GM12878 (cell line): Measurements from ENCODE around the gene MLIP. TPM values are rescaled to one million over a fixed set of nuclear protein-coding genes. Genes with fewer than 3 reads are reported as not detected.

Source experiments
- ATAC-seq: fragments of 200-7000 bp; cut with Tn5 transposase; 3 replicates; pipeline ENCODE4 v1.9.1; 2020; ENCODE audit warnings: mild to moderate bottlenecking, moderate library complexity
- BruUV-seq: library from RNA; stranded (reverse); fragments of 400-500 nt; replicated peaks from 2 replicates; lab custom pipeline; 2021; lab: Mats Ljungman, UMichigan
- CTCF ChIA-PET: fragments of 300-600 bp; sonication (Branson Sonifier 250); formaldehyde crosslinking; extraction: SDS; loops from one replicate; lab custom pipeline; 2021; ENCODE audit warnings: inconsistent platforms; lab: Yijun Ruan, JAX
- POLR2A ChIA-PET: fragments of 350-600 bp; formaldehyde crosslinking; extraction: SDS; loops from one replicate; lab custom pipeline; 2021; ENCODE audit warnings: inconsistent platforms; lab: Charles Lee
- RAD21 ChIA-PET: fragments of 300-600 bp; sonication (Branson Sonifier 250); formaldehyde crosslinking; loops from one replicate; lab custom pipeline; 2023; ENCODE audit warnings: antibody characterized with exemption; ENCODE audit not compliant: unreplicated experiment; lab: Charles Lee
- SMC1A ChIA-PET: fragments of 300-600 bp; sonication (Branson Sonifier 250); formaldehyde crosslinking; loops from one replicate; lab custom pipeline; 2023; ENCODE audit not compliant: unreplicated experiment, uncharacterized antibody; lab: Charles Lee
- DNase-seq: peaks from one replicate; pipeline ENCODE4 v3.0.0-alpha.2; 2011; ENCODE audit warnings: low read depth, low spot score
- FAIRE-seq: peaks from 3 replicates; lab custom pipeline; 2011; peaks lifted over from hg19 to GRCh38; lab: Jason Lieb, UNC
- H2AFZ ChIP-seq: 2 replicates; pipeline ENCODE4 v1.6.0; 2011; ENCODE audit warnings: low read depth, low read length, control low read depth; ENCODE audit not compliant: control insufficient read depth
- H3K27ac ChIP-seq: 2 replicates; pipeline ENCODE4 v1.5.1; 2011; ENCODE audit warnings: control low read depth; ENCODE audit not compliant: control insufficient read depth, insufficient read depth
- H3K27me3 ChIP-seq, 2 experiments: replicated peaks in 1 of 2; 2 replicates each; pipeline versions ENCODE4 v1.6.0 to v1.6.1; 2011; ENCODE audit warnings: low read length in 1 of 2; ENCODE audit not compliant: control insufficient read depth in 2 of 2, insufficient read depth in 2 of 2
- H3K36me3 ChIP-seq, 2 experiments: 2 replicates each; pipeline ENCODE4 v1.5.1; 2011; ENCODE audit warnings: low read length in 1 of 2; ENCODE audit not compliant: control insufficient read depth in 2 of 2, insufficient read depth in 2 of 2
- H3K4me1 ChIP-seq: 2 replicates; pipeline ENCODE4 v1.6.1; 2011; ENCODE audit warnings: mild to moderate bottlenecking, low read length, moderate library complexity, mixed read lengths; ENCODE audit not compliant: control insufficient read depth, insufficient read depth
- H3K4me2 ChIP-seq: 2 replicates; pipeline ENCODE4 v1.6.0; 2011; ENCODE audit warnings: control low read depth; ENCODE audit not compliant: control insufficient read depth, insufficient read depth
- H3K4me3 ChIP-seq: fragments of 200-600 bp; sonication (generic); 2 replicates; pipeline ENCODE4 v1.5.1; 2016
- H3K79me2 ChIP-seq: 2 replicates; pipeline ENCODE4 v1.6.0; 2011; ENCODE audit warnings: low read length; ENCODE audit not compliant: control insufficient read depth, insufficient read depth
- H3K9ac ChIP-seq: 2 replicates; pipeline ENCODE4 v1.8.0; 2011; ENCODE audit warnings: low read length, control low read depth, mixed read lengths; ENCODE audit not compliant: control insufficient read depth, insufficient read depth
- H3K9me3 ChIP-seq: replicated peaks from 3 replicates; pipeline ENCODE4 v1.5.1; 2011; ENCODE audit warnings: mild to moderate bottlenecking, low read length; ENCODE audit not compliant: control insufficient read depth, insufficient read depth
- H4K20me1 ChIP-seq: 2 replicates; pipeline ENCODE4 v1.6.0; 2011; ENCODE audit not compliant: control insufficient read depth, insufficient read depth
- BCL11A ChIP-seq: IDR thresholded peaks from 2 replicates; pipeline ENCODE4 v1.6.1; 2011; ENCODE audit warnings: low read depth, low read length
- CBFB ChIP-seq: IDR thresholded peaks from 2 replicates; pipeline ENCODE4 v1.6.1; 2016; ENCODE audit warnings: antibody characterized with exemption, low read depth
- CBX3 ChIP-seq: fragments of 200-600 bp; sonication (generic); IDR thresholded peaks from 2 replicates; pipeline ENCODE4 v1.6.1; 2016; ENCODE audit warnings: low read depth, borderline replicate concordance
- CREB1 ChIP-seq: IDR thresholded peaks from 2 replicates; pipeline ENCODE4 v1.6.1; 2012; ENCODE audit warnings: low read depth, mild to moderate bottlenecking, inconsistent platforms
- ETV6 ChIP-seq, 2 experiments: fragments of 450-650 bp in 1 of 2; IDR thresholded peaks in 1 of 2; conservative IDR thresholded peaks in 1 of 2; 2 replicates each; pipeline ENCODE4 v1.6.1; 2014; ENCODE audit warnings: antibody characterized with exemption in 1 of 2, borderline replicate concordance in 1 of 2, low read depth in 1 of 2, mild to moderate bottlenecking in 1 of 2, moderate library complexity in 1 of 2
- HDAC2 ChIP-seq: fragments of 200-600 bp; sonication (generic); IDR thresholded peaks from 2 replicates; pipeline ENCODE4 v1.6.1; 2017
- NBN ChIP-seq: fragments of 450-650 bp; IDR thresholded peaks from 2 replicates; pipeline ENCODE4 v1.6.1; 2016
- NFYA ChIP-seq: IDR thresholded peaks from 2 replicates; pipeline ENCODE4 v1.6.1; 2011; ENCODE audit warnings: low read depth, mild to moderate bottlenecking, low read length, improper control_type of control experiment, borderline replicate concordance
- NR2C2 ChIP-seq: IDR thresholded peaks from 2 replicates; pipeline ENCODE4 v1.6.1; 2011; ENCODE audit warnings: borderline replicate concordance, low read depth; ENCODE audit not compliant: control insufficient read depth, insufficient read length
- SREBF1 ChIP-seq: IDR thresholded peaks from 2 replicates; pipeline ENCODE4 v1.6.1; 2012; ENCODE audit warnings: mild to moderate bottlenecking, low read length
- SUPT20H ChIP-seq: IDR thresholded peaks from 2 replicates; pipeline ENCODE4 v1.6.1; 2011; ENCODE audit warnings: low read depth, mild to moderate bottlenecking, low read length, moderate library complexity, borderline replicate concordance; ENCODE audit not compliant: control insufficient read depth
- WRNIP1 ChIP-seq: IDR thresholded peaks from 2 replicates; pipeline ENCODE4 v1.6.1; 2011; ENCODE audit warnings: low read depth, low read length, improper control_type of control experiment, borderline replicate concordance
- ZSCAN29 ChIP-seq: fragments of 450-650 bp; IDR thresholded peaks from 2 replicates; pipeline ENCODE4 v1.6.1; 2017; ENCODE audit warnings: mild to moderate bottlenecking, moderate library complexity
- WGBS: methylation state at CpG from one replicate; pipeline ENCODE4 v1.1.6; 2016; ENCODE audit warnings: low lambda C conversion rate; ENCODE audit not compliant: insufficient replicate concordance, insufficient coverage; ENCODE audit errors: missing lambda C conversion rate; 5-methylcytosine and 5-hydroxymethylcytosine counted together
- in situ Hi-C: fragments of 300-500 bp; cut with MboI; formaldehyde crosslinking; loops from 9 replicates; pipeline ENCODE4 v1.14.3; 2018; ENCODE audit warnings: mixed read lengths
- intact Hi-C: fragments of 100-400 bp; cut with micrococcal nuclease; formaldehyde crosslinking; loops from one replicate; pipeline ENCODE4 v1.14.2; 2022; ENCODE audit not compliant: unreplicated experiment
- polyA plus RNA-seq, 11 experiments: library from polyadenylated mRNA; depleted of rRNA in 4 of 11; unstranded in 6 of 11; stranded (reverse) in 5 of 11; fragments of >200 nt; fragmentation: Nextera tagmentation in 4 of 11; fragmentation: Illumina TruSeq in 1 of 11; extraction: Ambion mirVana in 4 of 11; extraction: Trizol in 1 of 11; gene quantifications; 1 replicate in 1 of 11; 2 replicates in 10 of 11; pipeline versions ENCODE4 v1.2.1 to v1.2.3, GENCODE V29; 2011 to 2016; ENCODE audit warnings: inconsistent platforms in 2 of 11, missing spikeins in 2 of 11, low read depth in 1 of 11
- total RNA-seq, 4 experiments: library from RNA; depleted of rRNA in 3 of 4; stranded (reverse); fragments of >200 nt in 3 of 4; fragmentation: Illumina TruSeq in 1 of 4; extraction: Trizol in 1 of 4; gene quantifications; 2 replicates each; pipeline versions ENCODE4 v1.2.1 to v1.2.3, GENCODE V29; 2013 to 2021
- TF ChIP-seq, protein P1 (sequence below): fragments of 450-650 bp; formaldehyde crosslinking; IDR thresholded peaks from 2 replicates; pipeline ENCODE4 v1.4.0; 2022; ENCODE audit warnings: mild to moderate bottlenecking, moderate library complexity
- TF ChIP-seq, protein P2 (sequence below): IDR thresholded peaks from 2 replicates; pipeline ENCODE4 v1.6.1; 2012; ENCODE audit warnings: low read length, inconsistent platforms

The MLIP gene
- total and polyA plus RNA-seq, 10 of the 15 experiments (the other 5 are each of a cell fraction or from before 2014, with no cell fraction given), result not detected

DNA sequence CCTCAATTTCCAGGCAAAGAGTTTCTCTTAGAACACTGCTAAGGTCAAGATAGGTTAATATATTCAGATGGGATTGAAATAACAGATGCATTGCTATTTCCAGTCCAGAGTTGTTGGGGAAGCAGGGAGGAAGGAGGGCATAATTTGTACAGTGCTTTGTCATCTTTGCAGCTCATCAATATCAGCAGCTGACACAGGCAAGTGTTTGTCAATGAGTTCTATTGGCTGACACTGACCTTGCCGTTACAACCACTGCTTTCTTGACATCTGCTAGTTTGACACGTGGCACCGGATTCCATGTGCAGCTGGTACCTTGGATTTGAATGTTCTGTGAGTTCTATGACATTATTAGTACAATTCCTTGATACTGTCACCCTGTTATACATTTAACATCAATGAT is 28.0 kb upstream of the MLIP start:
- H3K4me1 ChIP-seq, result no peaks in the 10 kb centered on the region
- H3K27ac ChIP-seq, result no peak overlapping the region
- RAD21 ChIA-PET, result no interaction called here
- H3K4me2 ChIP-seq, result no peak overlapping the region
- H3K9ac ChIP-seq, result no peak overlapping the region
- ATAC-seq, result no peak
- no peaks in the 10 kb centered on the region for H3K79me2 ChIP-seq
- WGBS, result 0% methylated on average over 3 of the region's 3 CpGs
- H4K20me1 ChIP-seq, result no peaks in the 10 kb centered on the region
- intact Hi-C loops, result no loop called here
- no peaks in the 10 kb centered on the region for H3K9me3 ChIP-seq
- H3K27me3 ChIP-seq, result no peaks in the 10 kb centered on the region
- CTCF ChIA-PET, result no interaction called here
- H3K4me3 ChIP-seq, result no peak overlapping the region
- SMC1A ChIA-PET, result no interaction called here
- in situ Hi-C loops, result no loop called here
- no peak overlapping the region for H2AFZ ChIP-seq
- FAIRE-seq, result no peak
- POLR2A ChIA-PET, result no interaction called here
- no peaks in the 10 kb centered on the region for H3K36me3 ChIP-seq
- no peak for TF ChIP-seq ZSCAN29
- no peak for TF ChIP-seq CREB1
- TF ChIP-seq NFYA, result no peak
- no peak for TF ChIP-seq CBFB
- TF ChIP-seq SREBF1, result no peak
- TF ChIP-seq NR2C2, result no peak
- TF ChIP-seq, protein P1, sequence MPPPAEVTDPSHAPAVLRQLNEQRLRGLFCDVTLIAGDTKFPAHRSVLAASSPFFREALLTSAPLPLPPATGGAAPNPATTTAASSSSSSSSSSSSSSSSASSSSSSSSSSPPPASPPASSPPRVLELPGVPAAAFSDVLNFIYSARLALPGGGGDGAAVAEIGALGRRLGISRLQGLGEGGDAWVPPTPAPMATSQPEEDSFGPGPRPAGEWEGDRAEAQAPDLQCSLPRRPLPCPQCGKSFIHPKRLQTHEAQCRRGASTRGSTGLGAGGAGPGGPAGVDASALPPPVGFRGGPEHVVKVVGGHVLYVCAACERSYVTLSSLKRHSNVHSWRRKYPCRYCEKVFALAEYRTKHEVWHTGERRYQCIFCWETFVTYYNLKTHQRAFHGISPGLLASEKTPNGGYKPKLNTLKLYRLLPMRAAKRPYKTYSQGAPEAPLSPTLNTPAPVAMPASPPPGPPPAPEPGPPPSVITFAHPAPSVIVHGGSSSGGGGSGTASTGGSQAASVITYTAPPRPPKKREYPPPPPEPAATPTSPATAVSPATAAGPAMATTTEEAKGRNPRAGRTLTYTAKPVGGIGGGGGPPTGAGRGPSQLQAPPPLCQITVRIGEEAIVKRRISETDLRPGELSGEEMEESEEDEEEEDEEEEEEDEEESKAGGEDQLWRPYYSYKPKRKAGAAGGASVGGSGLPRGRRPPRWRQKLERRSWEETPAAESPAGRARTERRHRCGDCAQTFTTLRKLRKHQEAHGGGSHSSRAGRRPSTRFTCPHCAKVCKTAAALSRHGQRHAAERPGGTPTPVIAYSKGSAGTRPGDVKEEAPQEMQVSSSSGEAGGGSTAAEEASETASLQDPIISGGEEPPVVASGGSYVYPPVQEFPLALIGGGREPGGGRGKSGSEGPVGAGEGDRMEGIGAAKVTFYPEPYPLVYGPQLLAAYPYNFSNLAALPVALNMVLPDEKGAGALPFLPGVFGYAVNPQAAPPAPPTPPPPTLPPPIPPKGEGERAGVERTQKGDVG, result no peak
- TF ChIP-seq CBX3, result no peak
- TF ChIP-seq, protein P2, sequence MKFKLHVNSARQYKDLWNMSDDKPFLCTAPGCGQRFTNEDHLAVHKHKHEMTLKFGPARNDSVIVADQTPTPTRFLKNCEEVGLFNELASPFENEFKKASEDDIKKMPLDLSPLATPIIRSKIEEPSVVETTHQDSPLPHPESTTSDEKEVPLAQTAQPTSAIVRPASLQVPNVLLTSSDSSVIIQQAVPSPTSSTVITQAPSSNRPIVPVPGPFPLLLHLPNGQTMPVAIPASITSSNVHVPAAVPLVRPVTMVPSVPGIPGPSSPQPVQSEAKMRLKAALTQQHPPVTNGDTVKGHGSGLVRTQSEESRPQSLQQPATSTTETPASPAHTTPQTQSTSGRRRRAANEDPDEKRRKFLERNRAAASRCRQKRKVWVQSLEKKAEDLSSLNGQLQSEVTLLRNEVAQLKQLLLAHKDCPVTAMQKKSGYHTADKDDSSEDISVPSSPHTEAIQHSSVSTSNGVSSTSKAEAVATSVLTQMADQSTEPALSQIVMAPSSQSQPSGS, result no peak
- TF ChIP-seq HDAC2, result no peak
- TF ChIP-seq NBN, result no peak
- no peak for TF ChIP-seq ETV6 (conservative IDR thresholded peaks at IDR 0.05 in 1 of 2, IDR thresholded peaks at IDR 0.05 in 1 of 2; ENCODE audit: borderline replicate concordance in 1 of 2, low read depth in 1 of 2)
- TF ChIP-seq BCL11A, result no peak
- no peak for TF ChIP-seq WRNIP1
- no peak for TF ChIP-seq SUPT20H
- BruUV-seq, result no TSS peak
- DNase-seq, result no peak
